GM19043 (cell line): ENCODE data around the gene TNS1.
A peak's percentile ranks its signal among the peaks of the same experiment; 100 is the strongest.
"Not testable (repeated sequence)": the region's sequence is repeated elsewhere in the genome, so short reads cannot be mapped to it uniquely, and the experiment has no call there.

ENCODE experiments used
- ATAC-seq: cut with Tn5 transposase; IDR thresholded peaks from one replicate; pipeline ENCODE4 v1.9.1; 2021; ENCODE audit warnings: low read depth; ENCODE audit not compliant: unreplicated experiment

The TNS1 gene

DNA sequence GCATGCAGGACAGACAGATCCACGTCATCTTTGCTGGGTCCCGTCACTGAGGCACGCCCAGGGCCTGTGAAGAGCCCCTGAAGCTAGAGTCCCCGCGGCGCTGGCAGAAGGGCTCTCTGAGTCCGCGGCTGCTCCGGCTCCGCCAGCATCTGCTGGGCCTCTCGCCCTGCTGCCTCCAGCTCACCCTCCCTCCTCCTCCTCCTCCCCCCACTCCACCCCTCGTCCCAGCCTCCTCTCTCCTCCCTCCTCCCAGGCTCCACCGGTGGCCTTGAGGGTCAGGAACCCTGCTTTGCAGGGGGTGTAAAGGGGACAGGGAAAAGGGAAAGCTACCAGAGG, at the start of gene TNS1:
TNS1 (minus strand) TSS at position 151 of the 336 bp plus-strand sequence; CDS start at position 28, 123 bp downstream.
- no peak for ATAC-seq

DNA sequence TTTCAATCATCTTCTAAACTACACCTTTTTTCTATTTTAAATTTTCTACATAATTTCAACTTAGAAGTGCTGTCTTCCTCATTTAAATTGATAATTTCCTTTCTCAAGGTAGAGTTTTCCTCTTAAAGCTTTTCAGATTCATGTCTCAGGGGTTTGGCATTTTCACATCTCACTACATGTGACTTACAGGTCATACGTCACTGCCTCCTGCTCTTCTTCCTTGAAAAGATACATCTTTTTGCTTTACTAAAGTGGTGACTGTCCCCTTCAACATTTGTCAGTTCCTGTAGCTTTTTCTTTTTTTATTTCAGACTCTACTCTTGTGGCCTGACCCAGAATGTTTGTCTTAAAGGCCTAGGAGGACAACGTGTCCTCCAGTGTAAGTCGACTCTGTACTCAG, 49.1 kb upstream of the TNS1 start:
- no peak for ATAC-seq

DNA sequence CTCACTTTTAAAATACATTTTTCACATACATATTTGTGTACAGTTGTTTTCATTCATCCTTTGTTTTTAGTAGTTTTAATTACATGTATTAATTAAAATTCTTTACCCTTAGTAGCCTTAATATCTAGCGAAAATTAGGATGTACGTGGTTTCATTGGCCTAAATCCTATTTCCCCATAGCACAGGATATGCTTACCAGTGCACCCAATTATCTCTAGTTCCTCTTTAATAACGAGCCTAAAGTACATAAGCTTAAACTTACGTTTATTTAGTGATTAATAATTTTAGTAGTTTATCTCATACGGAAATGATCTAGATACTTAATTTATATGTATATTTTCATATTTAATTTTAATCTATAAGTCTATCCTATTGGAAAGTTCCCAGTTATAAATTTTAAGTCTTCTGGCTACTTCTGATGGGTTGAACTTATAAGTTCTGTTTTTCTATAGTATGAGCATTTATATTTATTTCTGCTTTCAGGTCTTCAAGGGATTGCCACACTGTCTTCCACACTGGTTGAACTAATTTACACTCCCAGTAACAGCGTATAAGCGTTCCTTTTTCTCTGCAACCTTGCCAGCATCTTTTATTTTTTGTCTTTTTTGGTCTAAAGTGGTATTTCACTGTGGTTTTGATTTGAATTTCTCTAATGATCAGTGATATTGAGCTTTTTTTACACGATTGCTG, 44.9 kb upstream of the TNS1 start:
- no peak for ATAC-seq

DNA sequence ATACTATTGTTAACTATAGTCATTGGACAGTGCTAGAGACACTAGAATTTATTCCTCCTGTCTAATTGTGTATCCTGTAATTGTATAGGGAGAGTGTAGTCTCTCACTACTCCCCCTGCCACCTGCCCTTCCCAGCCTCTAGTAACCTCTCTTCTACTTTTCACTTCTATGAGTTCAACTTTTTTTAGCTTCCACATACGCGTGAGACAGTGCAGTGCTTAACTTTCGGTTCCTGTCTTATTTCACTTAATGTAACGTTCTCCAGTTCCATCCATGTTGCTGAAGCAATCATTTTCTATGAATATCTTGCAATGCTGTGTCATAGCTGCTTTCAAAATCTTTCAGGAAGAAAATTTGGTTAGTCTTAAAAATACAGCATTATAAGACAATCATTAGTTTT, 43.4 kb upstream of the TNS1 start:
- peak; percentile 91 for ATAC-seq

DNA sequence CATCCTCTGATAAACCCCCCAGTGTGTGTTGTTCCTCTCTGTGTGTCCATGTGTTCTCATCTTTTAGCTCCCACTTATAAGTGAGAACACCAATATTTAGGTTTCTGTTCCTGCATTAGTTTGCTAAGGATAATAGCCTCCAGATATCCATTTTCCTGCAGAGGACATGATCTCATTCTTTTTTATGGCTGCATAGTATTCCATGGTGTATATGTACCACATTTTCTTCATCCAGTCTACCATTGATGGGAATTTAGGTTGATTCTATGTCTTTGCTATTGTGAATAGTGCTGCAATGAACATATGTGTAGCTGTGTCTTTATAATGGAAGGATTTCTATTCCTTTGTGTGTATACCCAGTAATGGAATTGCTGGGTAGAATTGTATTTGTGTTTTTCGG, 41.8 kb upstream of the TNS1 start:
- ATAC-seq, result not testable (repeated sequence)

DNA sequence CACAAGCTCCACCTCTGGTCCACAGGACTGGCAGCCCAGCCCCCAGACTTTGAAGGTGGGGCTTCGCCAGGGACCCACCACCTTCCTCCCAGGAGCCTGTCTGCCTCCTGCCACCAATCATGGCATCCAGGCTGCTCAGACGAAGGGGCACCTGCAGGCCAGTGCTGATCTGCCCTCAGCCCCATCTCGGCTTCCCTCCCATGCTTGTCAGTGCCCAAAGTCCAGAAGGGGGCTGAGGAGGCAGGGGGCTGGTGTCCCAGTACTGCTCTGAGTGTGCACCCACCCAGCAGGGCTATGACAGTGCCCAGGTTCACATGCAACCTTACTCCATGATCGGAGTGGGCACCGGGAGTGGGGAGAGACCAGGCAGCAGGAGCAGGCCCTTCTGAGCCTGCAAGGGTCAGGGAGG, 40.9 kb upstream of the TNS1 start:
- ATAC-seq, result no peak

DNA sequence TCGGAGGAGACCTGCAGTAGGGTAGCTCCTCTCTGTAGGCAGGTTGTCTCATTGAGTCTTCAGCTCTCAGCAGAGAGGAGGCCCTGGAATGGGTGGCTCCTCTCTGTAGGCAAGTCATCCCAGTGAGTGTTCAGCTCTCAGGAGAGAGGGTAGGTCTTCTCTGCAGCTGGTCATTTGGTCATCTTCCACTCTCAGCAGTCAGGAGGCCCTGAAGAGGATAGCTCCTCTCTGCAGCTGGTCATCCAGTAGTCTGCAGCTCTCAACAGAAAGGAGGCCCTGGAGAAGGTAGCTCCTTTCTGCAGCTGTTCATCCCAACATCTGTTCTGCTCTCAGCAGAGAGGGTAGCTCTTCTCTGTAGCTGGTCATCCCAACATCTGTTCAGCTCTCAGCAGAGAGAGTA, 40.3 kb upstream of the TNS1 start:
- no peak for ATAC-seq

DNA sequence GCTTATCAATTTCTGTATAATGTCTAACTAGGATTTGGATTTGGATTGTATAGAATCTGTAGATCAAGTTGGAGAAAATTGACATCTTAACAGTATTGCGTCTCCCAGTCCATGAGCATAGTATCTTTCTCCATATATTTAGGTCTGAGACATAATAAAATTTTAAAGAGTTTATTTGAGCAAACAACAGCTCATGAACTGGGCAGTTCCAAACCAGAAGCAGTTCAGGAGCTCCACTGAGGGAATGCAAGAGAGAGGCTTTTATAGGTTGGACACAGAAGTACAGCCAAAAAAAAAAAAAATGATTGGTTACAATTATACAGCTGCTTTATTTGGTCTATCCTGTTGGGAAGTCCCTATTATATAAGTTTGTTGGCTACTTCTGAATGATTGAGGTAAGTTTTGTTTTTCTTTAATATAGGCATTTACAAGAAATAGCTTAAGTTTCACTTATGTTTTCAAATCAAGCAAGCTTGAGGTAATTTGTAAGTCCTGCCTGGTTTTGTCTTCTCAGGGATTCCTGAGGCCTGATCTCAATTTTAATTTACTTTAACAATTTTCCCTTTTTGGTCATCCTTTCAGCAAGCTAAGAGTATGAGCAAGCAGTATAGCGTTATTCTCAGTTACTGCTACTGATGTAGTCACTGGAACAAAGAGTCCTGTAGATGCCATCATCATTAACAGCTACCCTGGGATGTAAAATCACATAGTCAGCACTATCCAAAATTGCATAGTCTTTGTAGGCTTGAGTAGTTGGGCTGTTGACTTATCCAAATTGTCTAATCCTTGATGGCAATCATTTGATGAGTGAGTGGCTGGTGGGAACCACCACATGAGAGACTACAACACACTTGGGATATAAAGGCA, 38.7 kb upstream of the TNS1 start:
- ATAC-seq, result no peak

DNA sequence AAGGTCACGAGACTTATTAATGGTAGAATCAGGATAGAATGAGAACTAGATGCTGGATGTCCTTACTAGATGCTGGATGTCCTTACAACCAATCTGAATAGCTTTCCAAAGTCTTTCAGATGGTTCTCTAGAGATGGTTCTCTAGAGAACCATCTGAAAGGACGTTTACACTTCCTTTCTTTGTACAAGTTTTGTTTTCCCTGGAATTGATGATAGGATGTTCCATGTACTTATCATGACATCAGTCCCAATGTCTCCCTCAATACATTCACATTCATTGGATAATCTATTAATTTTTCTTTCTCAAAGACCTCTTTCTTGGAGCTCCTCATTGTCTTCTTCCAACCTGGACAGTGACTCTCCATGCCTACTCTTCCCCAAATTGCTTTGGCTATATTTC, 38.1 kb upstream of the TNS1 start:
- ATAC-seq, result no peak

DNA sequence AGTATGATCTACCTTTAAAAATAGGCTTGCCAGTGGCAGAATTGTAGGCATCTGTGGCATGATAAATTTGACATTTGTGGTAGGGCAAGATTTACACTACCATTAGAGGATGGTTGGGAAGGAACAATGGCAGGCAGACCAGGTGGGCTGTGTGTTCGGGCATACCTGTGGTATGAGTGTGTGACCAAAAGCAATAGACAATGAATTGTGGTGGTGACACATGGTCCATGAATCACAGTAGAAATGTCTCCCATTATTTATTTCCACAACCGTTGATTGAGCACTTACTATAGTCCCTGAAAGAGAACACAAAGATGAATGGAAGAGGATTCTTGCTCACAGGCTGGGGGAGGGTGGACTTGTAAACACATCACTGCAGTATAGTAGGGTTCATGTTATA, 36.4 kb upstream of the TNS1 start:
- ATAC-seq, result no peak

DNA sequence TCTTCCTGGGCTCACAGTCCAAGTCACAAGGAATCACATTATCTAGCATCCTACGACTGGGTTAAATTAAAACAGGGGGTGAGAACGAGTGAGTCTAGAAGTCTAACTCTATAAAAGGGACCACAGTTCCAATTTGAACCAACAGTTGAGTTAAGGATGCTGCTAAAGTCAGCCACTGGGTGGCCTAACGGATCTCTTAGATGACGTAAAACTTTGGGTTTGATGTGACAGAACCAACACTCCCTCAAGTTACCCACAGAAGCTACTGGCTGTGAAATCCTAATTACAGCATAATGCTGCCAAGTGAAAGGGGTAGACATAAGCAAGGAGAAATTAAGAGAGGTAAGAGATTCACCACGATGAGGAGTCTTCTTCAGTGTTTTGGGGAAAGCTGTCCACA, 33.6 kb upstream of the TNS1 start:
- no peak for ATAC-seq

DNA sequence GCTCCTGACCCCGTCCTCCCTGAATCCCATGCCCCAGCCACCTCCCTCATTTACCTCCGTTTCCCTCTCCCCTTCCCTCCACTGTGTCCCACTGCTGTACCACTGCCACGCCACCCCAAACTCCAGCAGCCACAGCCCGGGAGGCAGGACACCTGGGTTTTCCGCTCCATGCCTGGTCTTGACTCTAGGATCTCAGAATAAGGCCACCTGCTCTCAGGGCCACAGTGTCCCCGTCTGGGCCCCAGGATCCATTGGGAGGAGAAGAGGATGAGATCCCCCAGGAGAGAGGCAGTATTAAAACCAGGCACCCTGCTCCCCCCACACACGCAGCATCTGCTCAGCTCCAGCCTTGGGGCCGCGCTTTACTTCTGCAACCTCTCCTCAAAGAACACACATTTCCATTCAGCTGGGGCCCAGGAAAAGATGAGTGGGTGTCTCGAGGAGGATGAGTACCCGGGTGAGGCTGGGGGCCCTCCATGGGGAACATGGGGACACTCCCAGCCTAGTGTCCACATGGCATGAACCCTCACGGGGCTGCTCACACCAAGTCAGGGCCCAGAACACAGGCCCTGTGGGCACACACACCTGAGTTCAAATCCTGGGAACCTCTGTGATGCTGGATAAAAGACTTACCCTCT, 32.8 kb upstream of the TNS1 start:
- ATAC-seq, result no peak

DNA sequence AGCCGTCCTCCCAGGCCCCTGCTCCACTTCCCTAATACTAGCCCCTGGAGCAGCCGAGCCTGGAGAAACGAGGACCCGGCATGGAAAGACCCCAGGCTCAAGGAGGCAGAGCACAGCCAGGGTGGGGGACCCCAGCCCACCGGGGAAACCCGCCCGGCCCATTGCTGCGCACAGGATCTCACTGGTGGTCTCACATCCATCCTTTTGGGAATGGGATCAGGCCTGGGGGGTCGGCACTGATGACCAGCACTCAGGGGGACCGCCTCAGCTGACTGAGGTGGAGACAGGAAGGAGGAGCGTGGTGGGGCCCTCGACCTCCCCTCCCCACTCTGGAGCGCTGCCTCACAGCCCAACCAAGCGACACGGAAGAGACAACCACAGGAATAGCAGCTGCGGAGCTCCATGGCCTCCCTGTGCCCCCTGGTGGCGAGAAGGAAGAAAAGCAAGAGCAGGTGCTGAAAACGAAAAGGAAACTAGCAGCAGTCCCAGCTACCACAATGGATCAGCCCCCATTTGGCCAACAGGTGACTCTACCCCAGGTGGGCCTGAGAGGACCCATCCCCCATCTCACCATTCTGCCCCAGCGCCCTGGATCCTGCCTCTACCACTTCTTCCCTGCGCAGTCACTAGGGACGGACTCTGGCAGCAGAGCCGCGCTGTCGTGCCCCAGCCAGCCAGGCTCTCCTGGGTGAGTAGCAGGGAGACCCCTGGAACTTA, 31.9 kb upstream of the TNS1 start:
- peak; percentile 76 for ATAC-seq

DNA sequence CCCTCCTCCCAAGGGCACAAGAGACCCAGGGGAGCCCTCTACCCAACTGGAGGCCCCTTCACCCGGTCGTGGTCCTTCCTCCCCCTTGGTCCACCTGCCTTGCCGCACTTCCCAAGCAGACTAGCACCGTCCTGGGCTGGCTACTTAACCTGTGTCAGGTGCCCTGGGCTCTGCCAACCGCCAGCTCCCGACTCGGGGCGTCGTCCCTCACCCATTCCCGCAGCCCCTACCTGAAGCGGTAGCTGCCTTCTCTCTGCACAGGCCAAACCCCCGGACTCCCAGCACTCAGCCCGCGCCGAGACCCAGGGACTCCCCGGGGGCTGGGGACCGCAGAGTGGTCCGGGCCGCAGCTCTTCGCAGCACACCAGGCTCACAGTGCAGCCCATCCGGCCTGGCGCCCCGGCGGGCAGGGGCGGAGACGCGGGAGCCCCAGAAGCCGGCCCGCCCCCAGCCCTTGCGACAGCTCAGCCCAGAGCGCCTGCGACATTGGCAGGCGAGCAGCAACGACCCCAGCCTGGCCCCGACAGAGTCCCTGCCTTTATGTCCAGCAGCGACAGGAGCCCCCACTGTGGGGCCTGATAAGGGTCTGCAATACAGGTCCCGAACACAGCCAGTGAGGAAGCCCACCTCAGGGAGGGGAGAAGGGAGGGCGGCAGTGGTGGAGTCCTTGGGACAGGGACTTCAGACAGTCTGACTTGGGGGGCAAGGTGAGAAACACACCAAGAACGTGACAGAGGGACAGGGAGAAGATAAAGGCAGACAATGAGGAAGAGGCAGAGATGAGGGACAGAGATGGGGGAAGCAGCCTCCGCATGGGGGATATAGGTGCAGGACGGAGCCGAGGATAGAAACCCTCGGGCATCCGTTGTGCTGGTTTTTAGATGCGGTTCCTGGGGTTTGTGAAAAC, 31.0 kb upstream of the TNS1 start:
- no peak for ATAC-seq

DNA sequence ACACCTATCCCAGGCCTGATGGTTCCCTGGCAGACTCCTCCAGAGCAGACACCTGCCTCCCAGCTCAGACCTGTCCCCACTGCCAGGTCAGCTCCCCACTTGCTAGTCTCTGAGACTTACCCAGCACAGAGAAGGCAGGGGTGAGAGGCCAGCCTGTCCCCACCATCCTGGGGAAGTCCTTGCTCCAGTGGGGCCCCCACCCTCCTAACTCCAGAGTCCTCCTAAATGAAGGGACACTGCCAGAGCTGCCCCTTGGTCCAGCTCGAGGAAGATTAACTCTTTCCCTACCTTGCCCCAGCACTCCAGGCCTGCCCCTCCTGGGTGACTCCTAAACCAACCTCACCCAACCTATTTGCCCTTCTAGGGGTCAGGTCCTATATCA, 30.4 kb upstream of the TNS1 start:
- ATAC-seq, result no peak

DNA sequence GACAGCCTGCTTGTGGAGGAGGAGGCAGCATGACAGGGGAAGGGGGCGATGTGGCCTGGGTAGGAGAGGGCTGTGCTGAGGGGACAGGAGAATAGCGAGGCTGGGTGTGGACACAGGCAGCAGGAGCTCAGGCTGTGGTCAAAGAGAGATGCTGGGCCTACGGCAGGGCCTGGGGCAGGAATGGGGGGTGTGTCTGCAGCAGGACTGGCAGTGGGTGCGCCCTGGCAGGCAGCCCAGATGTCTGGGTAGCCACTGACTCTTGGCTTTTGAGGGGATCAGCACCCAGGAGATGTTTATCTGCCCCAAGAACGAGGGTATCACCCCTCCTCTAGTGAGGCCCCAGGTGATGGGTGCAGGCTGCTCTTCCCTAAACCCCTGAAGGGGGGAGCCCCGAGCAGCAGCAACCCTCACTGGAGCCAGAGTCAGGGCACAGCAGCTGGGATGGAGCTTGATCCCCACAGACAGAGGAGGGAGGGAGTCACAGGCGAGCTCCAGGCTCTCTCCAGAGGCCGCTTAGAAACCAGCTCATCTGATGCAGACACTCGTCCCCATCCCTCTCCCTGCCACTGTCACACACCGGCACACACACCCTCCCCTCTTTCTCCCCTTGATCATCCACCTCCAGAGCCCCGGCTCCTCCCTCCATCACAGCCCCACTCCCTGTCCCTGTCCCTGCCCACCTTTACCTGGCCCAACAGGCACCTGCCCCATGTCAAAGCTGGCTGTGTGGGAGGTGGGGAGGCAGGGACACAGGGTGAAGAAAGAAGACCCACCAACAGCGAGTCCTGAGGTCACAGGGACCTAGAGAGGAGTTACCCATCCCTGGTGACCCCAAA, 29.8 kb upstream of the TNS1 start:
- no peak for ATAC-seq

DNA sequence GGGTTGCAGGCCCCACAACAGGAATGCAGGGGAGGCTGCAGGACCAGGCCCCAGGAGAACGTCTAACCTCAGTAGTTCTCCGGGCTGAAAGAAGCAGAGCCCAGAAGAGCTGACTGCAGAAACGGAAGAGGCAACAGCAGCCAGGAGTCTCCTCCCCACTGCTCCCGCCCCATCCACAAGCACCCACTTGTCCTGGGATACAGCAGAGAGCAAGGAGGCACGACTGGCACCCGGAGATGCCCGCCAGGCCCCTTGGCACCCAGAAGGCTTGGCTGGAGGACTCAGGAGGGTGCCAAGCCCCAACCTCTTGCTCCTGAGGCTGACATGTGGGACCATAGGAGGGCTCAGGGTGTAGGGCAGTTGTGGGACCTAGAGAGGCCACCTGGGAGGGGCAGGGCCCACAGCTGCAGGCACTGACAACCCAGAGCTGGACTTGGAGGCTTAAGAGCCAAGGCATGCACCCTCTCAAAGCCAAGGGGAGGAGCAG, 29.0 kb upstream of the TNS1 start:
- no peak for ATAC-seq

DNA sequence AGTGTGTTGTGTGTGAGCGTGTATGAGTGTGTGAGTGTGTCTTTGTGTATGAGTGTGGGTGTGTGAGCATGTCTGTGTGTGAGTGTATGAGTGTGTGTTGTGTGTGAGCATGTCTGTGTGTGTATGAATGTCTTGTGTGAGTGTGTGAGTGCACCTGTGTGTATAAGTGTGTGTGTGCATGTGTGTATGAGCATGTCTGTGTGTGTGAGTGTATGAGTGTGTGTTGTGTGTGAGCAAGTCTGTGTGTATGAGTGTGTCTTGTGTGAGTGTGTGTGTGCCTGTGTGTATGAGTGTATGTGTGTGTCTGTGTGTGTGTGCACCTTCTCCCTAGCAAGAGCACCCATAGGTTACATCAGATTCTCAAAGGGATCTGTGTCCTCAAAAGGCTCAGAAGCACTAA, 28.5 kb upstream of the TNS1 start:
- no peak for ATAC-seq
